ENCODE data around the gene TIMMDC1.
A peak's percentile ranks its signal among the peaks of the same experiment; 100 is the strongest.

The TIMMDC1 gene

DNA sequence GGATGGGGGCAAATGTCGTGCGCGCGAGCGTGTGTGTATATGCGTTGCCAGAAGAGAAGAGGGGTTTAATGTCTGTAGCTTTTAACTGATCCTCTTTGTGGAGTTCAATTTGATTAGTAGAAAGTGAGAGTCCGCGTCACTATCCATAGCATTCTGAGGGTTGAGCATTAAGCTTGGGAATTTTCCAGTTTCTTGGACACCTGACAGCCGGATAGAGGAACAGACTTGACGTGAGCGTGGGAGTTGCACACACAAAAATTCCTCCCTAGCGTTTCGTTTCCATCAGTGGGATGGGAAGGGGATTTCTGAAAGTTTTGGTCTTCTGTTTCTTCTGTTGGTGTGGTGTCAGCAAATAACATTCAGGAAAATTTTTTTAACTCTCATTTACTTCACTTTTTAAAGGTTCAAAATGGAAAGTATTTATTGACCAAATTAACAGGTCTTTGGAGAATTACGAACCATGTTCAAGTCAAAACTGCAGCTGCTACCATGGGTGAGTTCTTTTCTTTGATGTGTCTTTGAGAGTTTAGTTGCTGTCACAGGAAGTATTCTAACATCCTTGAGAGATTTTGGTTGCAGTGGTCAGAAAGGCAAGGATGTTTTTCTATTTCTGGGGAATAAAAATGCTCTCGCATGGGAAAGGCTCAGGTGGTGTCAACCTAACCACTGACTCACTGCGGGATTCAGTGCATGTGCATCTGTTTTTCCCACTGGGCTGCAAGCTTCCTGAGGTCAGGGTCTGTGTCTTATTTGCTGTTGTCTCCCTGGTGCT lies 28.7 kb upstream of the TIMMDC1 start:
- in situ Hi-C loops (cut with MboI; ENCODE audit: low sequenced_read_pairs, unreplicated experiment): no loop called here
- peak; percentile 38 for DNase-seq (ENCODE audit: low spot score)
- TF ChIP-seq, protein P1, sequence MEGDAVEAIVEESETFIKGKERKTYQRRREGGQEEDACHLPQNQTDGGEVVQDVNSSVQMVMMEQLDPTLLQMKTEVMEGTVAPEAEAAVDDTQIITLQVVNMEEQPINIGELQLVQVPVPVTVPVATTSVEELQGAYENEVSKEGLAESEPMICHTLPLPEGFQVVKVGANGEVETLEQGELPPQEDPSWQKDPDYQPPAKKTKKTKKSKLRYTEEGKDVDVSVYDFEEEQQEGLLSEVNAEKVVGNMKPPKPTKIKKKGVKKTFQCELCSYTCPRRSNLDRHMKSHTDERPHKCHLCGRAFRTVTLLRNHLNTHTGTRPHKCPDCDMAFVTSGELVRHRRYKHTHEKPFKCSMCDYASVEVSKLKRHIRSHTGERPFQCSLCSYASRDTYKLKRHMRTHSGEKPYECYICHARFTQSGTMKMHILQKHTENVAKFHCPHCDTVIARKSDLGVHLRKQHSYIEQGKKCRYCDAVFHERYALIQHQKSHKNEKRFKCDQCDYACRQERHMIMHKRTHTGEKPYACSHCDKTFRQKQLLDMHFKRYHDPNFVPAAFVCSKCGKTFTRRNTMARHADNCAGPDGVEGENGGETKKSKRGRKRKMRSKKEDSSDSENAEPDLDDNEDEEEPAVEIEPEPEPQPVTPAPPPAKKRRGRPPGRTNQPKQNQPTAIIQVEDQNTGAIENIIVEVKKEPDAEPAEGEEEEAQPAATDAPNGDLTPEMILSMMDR (IDR thresholded peaks at IDR 0.05; ENCODE audit: borderline replicate concordance, control extremely low read depth, extremely low read depth, insufficient read depth, missing control alignments): no peak

DNA sequence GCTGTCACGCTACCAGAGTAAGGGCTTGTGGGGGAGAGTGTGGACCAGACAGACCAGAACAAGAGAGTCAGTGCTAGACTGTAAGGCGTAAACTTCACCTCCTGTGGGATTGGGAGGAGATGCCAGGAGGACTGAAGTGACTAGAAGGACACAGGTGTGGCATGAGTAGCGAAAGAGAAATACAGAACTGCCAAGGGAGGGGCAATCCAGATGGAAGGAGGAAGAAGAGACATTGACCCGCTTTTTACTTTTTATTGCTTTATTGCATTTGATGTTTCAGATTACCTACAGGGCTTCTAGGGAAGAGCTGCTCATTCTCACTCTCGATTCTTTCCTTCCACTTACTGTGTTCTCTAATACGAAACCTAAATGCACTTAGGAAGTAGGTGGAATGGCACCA lies 27.5 kb upstream of the TIMMDC1 start:
- in situ Hi-C loops (cut with MboI; ENCODE audit: low sequenced_read_pairs, unreplicated experiment): no loop called here
- TF ChIP-seq, protein P1 (IDR thresholded peaks at IDR 0.05; ENCODE audit: borderline replicate concordance, control extremely low read depth, extremely low read depth, insufficient read depth, missing control alignments): no peak
- no peak for DNase-seq (ENCODE audit: low spot score)

DNA sequence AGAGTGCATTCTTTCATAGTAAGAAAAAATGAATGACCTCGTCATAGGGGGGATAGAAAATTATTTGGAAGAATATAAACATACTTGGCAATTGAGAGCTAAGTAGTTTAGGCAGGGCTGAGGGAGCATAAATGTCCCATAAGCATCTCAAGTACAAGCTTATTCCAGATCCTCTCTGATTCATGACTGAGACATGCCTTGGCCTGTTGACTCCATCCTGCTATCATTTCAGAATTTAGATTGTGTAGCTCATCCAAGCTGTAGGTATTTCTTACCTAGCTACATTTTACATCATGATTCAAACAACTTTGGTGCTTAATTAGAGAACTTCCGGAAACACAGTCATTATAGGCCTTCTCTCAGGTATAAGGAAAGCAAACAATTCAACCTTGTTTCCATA lies 17.3 kb upstream of the TIMMDC1 start:
- in situ Hi-C loops (cut with MboI; ENCODE audit: low sequenced_read_pairs, unreplicated experiment): no loop called here
- TF ChIP-seq, protein P1 (IDR thresholded peaks at IDR 0.05; ENCODE audit: borderline replicate concordance, control extremely low read depth, extremely low read depth, insufficient read depth, missing control alignments): no peak
- DNase-seq (ENCODE audit: low spot score): no peak

DNA sequence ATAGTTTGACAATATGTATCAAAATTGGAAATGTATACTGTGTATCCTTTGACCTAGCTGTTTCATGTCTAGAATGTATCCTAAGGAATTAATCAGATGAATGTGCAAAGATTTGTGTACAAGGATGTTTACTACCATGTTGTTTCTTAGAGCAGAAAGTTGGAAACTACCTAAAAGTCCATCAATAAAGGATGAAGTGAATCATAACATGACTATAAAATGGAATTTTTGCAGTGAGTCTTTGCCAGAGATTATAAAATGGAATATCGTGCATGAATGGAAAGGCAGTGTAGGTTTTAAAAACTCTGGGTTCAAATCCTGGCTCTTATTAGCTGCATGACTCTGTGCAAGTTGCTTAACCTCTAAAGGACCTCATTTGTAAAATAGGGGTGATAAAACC lies 15.2 kb upstream of the TIMMDC1 start:
- in situ Hi-C loops (cut with MboI; ENCODE audit: low sequenced_read_pairs, unreplicated experiment): no loop called here
- DNase-seq (ENCODE audit: low spot score): no peak
- TF ChIP-seq, protein P1 (IDR thresholded peaks at IDR 0.05; ENCODE audit: borderline replicate concordance, control extremely low read depth, extremely low read depth, insufficient read depth, missing control alignments): no peak

DNA sequence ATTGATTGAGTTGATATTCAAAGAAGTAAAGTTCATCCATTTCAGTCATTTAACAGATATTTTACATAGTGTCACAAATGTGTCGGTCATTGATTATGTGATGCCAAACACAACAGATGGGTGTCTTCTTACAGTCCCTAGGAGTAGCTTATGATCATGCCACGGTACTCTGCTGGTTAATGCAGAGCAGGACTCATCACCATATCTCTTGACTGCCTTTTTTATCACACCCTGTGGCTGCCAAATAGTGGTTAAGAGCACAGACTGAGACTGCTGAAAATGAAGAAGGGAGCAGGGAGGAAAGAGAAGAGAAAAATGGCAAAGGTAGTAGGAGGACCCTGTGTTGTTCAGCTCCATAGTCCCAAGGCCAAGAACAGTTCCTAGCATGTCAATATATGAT lies 12.8 kb upstream of the TIMMDC1 start:
- in situ Hi-C loops (cut with MboI; ENCODE audit: low sequenced_read_pairs, unreplicated experiment): no loop called here
- DNase-seq (ENCODE audit: low spot score): no peak
- TF ChIP-seq, protein P1 (IDR thresholded peaks at IDR 0.05; ENCODE audit: borderline replicate concordance, control extremely low read depth, extremely low read depth, insufficient read depth, missing control alignments): no peak

DNA sequence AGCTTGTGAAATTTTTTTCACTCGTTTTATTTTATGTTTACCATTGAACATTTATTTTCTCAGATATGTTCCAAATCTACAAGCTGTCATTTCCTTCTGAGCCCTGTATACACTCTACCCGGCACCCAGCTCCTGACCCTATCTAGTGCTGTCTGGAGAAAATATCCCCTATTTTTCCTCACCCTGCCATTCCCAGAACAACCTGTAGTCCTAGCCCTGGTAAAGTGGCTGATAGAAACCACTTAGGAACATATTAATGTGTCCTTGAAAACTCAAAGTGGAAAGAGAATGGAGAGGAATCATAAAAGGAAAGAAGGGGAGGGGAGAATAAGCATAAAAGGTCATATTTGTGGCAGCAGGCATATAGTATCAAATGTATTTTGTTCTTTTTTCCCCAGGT lies 8.2 kb upstream of the TIMMDC1 start:
- TF ChIP-seq, protein P1 (IDR thresholded peaks at IDR 0.05; ENCODE audit: borderline replicate concordance, control extremely low read depth, extremely low read depth, insufficient read depth, missing control alignments): no peak
- in situ Hi-C loops (cut with MboI; ENCODE audit: low sequenced_read_pairs, unreplicated experiment): no loop called here
- DNase-seq (ENCODE audit: low spot score): no peak
